Measurements from ENCODE around the gene GRM8.
"Not testable (repeated sequence)": the region's sequence is repeated elsewhere in the genome, so short reads cannot be mapped to it uniquely, and the experiment has no call there.

Gene GRM8

GRCh38 chr7:127021857-127022256 is 230.9 kb downstream of the GRM8 start:
- no peak for DNase-seq

GRCh38 chr7:127021019-127021738 is 231.6 kb downstream of the GRM8 start:
- DNase-seq = no peak

- DNase-seq = no peak
Observed at GRCh38 chr7:127018889-127019288, 233.9 kb downstream of the GRM8 start.

- DNase-seq = no peak
Observed at GRCh38 chr7:127017196-127017595, 235.5 kb downstream of the GRM8 start.

- no peak for DNase-seq
Observed at GRCh38 chr7:127000725-127001124, 252.0 kb downstream of the GRM8 start.

GRCh38 chr7:126996659-126997058 is 256.1 kb downstream of the GRM8 start:
- DNase-seq = no peak

- no peak for DNase-seq
Observed at GRCh38 chr7:126993626-126994213, 259.0 kb downstream of the GRM8 start.

- DNase-seq = no peak
Observed at GRCh38 chr7:126988022-126988421, 264.7 kb downstream of the GRM8 start.

GRCh38 chr7:126979722-126980121 is 273.0 kb downstream of the GRM8 start:
- DNase-seq = no peak

- DNase-seq = no peak
Observed at GRCh38 chr7:126978865-126979264, 273.9 kb downstream of the GRM8 start.

- DNase-seq = no peak
Observed at GRCh38 chr7:126973066-126973465, 279.7 kb downstream of the GRM8 start.

GRCh38 chr7:126972571-126972970 is 280.2 kb downstream of the GRM8 start:
- no peak for DNase-seq

GRCh38 chr7:126959649-126960048 is 293.1 kb downstream of the GRM8 start:
- DNase-seq = no peak

GRCh38 chr7:126958367-126958766 is 294.4 kb downstream of the GRM8 start:
- no peak for DNase-seq

- no peak for DNase-seq
Observed at GRCh38 chr7:126957443-126957842, 295.3 kb downstream of the GRM8 start.

GRCh38 chr7:126953461-126953860 is 299.3 kb downstream of the GRM8 start:
- no peak for DNase-seq

GRCh38 chr7:126948664-126949063 is 304.1 kb downstream of the GRM8 start:
- DNase-seq = no peak

- no peak for DNase-seq
Observed at GRCh38 chr7:126940723-126941307, 311.9 kb downstream of the GRM8 start.

- no peak for DNase-seq
Observed at GRCh38 chr7:126937171-126937570, 315.6 kb downstream of the GRM8 start.

- DNase-seq = no peak
Observed at GRCh38 chr7:126931581-126931980, 321.2 kb downstream of the GRM8 start.

GRCh38 chr7:126930166-126930565 is 322.6 kb downstream of the GRM8 start:
- no peak for DNase-seq

- no peak for DNase-seq
Observed at GRCh38 chr7:126924477-126924876, 328.3 kb downstream of the GRM8 start.

GRCh38 chr7:126911627-126912026 is 341.1 kb downstream of the GRM8 start:
- not testable (repeated sequence) for DNase-seq

- DNase-seq = not testable (repeated sequence)
Observed at GRCh38 chr7:126908564-126908963, 344.2 kb downstream of the GRM8 start.

Measured in hippocampal formation (tissue), 2 donors.